Stomach smooth muscle (tissue), 2 donors: ENCODE data around the gene ABO.

Experiments used
- H3K27ac ChIP-seq: one replicate; pipeline ENCODE4 v1.7.0; 2013; ENCODE audit warnings: mild to moderate bottlenecking, low read length, inconsistent platforms
- H3K27me3 ChIP-seq, 2 donors: one replicate each; pipeline ENCODE4 v1.7.0; 2013; ENCODE audit warnings: low read length in 2 of 2; ENCODE audit not compliant: insufficient read depth in 2 of 2, control insufficient read depth in 1 of 2
- H3K36me3 ChIP-seq, 2 donors: one replicate each; pipeline ENCODE4 v1.7.0; 2013; ENCODE audit warnings: low read length in 2 of 2; ENCODE audit not compliant: control insufficient read depth in 2 of 2, insufficient read depth in 2 of 2
- H3K4me1 ChIP-seq: one replicate; pipeline ENCODE4 v1.7.0; 2013; ENCODE audit warnings: low read length; ENCODE audit not compliant: control insufficient read depth, insufficient read depth
- H3K4me3 ChIP-seq, 2 donors: one replicate each; pipeline ENCODE4 v1.7.0; 2013; ENCODE audit warnings: low read length in 2 of 2
- H3K9ac ChIP-seq, 2 donors: one replicate each; pipeline ENCODE4 v1.7.0; 2013; ENCODE audit warnings: low read length in 2 of 2, mild to moderate bottlenecking in 1 of 2
- H3K9me3 ChIP-seq, 2 donors: one replicate each; pipeline ENCODE4 v1.7.0; 2013; ENCODE audit warnings: low read length in 2 of 2; ENCODE audit not compliant: control insufficient read depth in 2 of 2
- donor health status: healthy.
- donor health status: Pancreatic carcinoma.

ABO gene

GRCh38 chr9:133261753-133262120, 13.3 kb downstream of the ABO start:
- Histone ChIP-seq H3K9me3 (no peaks in the 10 kb centered on the region), H3K4me3 (no peak overlapping the region), H3K4me1 (no peaks in the 10 kb centered on the region), H3K27ac (no peak overlapping the region), H3K27me3 (peaks cover 0 to 6% of the 10 kb centered on the region in 2 donors), H3K9ac (no peak overlapping the region), H3K36me3 (no peaks in the 10 kb centered on the region)

- no peaks in the 10 kb centered on the region for H3K36me3 ChIP-seq
- H3K9me3 ChIP-seq: no peaks in the 10 kb centered on the region
- peaks cover 0 to 6% of the 10 kb centered on the region in 2 donors for H3K27me3 ChIP-seq
- peaks cover 3% of the 10 kb centered on the region for H3K4me1 ChIP-seq
- H3K9ac ChIP-seq: no peak overlapping the region
- H3K4me3 ChIP-seq: no peak overlapping the region
- H3K27ac ChIP-seq: no peak overlapping the region
These were observed 13.8 kb downstream of the ABO start for GRCh38 chr9:133261103-133261752.

GRCh38 chr9:133260334-133261102, 14.5 kb downstream of the ABO start:
- H3K36me3 ChIP-seq: no peaks in the 10 kb centered on the region
- H3K9ac ChIP-seq: no peak overlapping the region
- peaks cover 0 to 6% of the 10 kb centered on the region in 2 donors for H3K27me3 ChIP-seq
- no peak overlapping the region for H3K27ac ChIP-seq
- no peak overlapping the region for H3K4me3 ChIP-seq
- H3K9me3 ChIP-seq: no peaks in the 10 kb centered on the region
- H3K4me1 ChIP-seq: peaks cover 3% of the 10 kb centered on the region

- Histone ChIP-seq H3K4me1 (peaks cover 3% of the 10 kb centered on the region), H3K27me3 (peaks cover 0 to 6% of the 10 kb centered on the region in 2 donors), H3K9ac (no peak overlapping the region), H3K36me3 (no peaks in the 10 kb centered on the region), H3K4me3 (no peak overlapping the region), H3K27ac (no peak overlapping the region), H3K9me3 (peaks cover 0 to 3% of the 10 kb centered on the region in 2 donors)
These were observed 16.7 kb downstream of the ABO start for GRCh38 chr9:133258061-133259015.

- H3K27me3 ChIP-seq: peaks cover 0 to 5% of the 10 kb centered on the region in 2 donors
- peaks cover 5% of the 10 kb centered on the region for H3K4me1 ChIP-seq
- H3K4me3 ChIP-seq: no peak overlapping the region
- H3K9ac ChIP-seq: no peak overlapping the region
- H3K9me3 ChIP-seq: peaks cover 0 to 3% of the 10 kb centered on the region in 2 donors
- H3K36me3 ChIP-seq: no peaks in the 10 kb centered on the region
- H3K27ac ChIP-seq: no peak overlapping the region
These were observed 17.5 kb downstream of the ABO start for GRCh38 chr9:133257465-133257956.

GRCh38 chr9:133256686-133257091, 18.3 kb downstream of the ABO start:
- Histone ChIP-seq H3K4me3 (no peak overlapping the region), H3K27ac (no peak overlapping the region), H3K9ac (no peak overlapping the region), H3K9me3 (peaks cover 0 to 3% of the 10 kb centered on the region in 2 donors), H3K36me3 (no peaks in the 10 kb centered on the region), H3K4me1 (peaks cover 5% of the 10 kb centered on the region), H3K27me3 (peaks cover 0 to 2% of the 10 kb centered on the region in 2 donors)

- Histone ChIP-seq H3K27me3 (peaks cover 0 to 2% of the 10 kb centered on the region in 2 donors), H3K27ac (no peak overlapping the region), H3K36me3 (no peaks in the 10 kb centered on the region), H3K9me3 (peaks cover 0 to 3% of the 10 kb centered on the region in 2 donors), H3K4me3 (no peak overlapping the region), H3K4me1 (peaks cover 5% of the 10 kb centered on the region), H3K9ac (no peak overlapping the region)
These were observed 18.9 kb downstream of the ABO start for GRCh38 chr9:133256136-133256461.

- Histone ChIP-seq H3K36me3 (no peaks in the 10 kb centered on the region), H3K4me1 (peaks cover 5% of the 10 kb centered on the region), H3K9ac (no peak overlapping the region), H3K9me3 (peaks cover 0 to 3% of the 10 kb centered on the region in 2 donors), H3K4me3 (no peak overlapping the region), H3K27ac (no peak overlapping the region), H3K27me3 (no peaks in the 10 kb centered on the region)
These were observed 19.4 kb downstream of the ABO start for GRCh38 chr9:133255371-133256135.

GRCh38 chr9:133254471-133254870, 20.5 kb downstream of the ABO start:
- H3K4me1 ChIP-seq: peaks cover 5% of the 10 kb centered on the region
- peaks cover 0 to 3% of the 10 kb centered on the region in 2 donors for H3K9me3 ChIP-seq
- H3K36me3 ChIP-seq: no peaks in the 10 kb centered on the region
- H3K27me3 ChIP-seq: no peaks in the 10 kb centered on the region
- H3K9ac ChIP-seq: no peak overlapping the region
- H3K27ac ChIP-seq: no peak overlapping the region
- H3K4me3 ChIP-seq: no peak overlapping the region

- Histone ChIP-seq H3K9ac (no peak overlapping the region), H3K27ac (no peak overlapping the region), H3K4me3 (no peak overlapping the region), H3K36me3 (no peaks in the 10 kb centered on the region), H3K9me3 (peaks cover 0 to 3% of the 10 kb centered on the region in 2 donors), H3K4me1 (peaks cover 5% of the 10 kb centered on the region), H3K27me3 (no peaks in the 10 kb centered on the region)
These were observed 21.7 kb downstream of the ABO start for GRCh38 chr9:133253268-133253667.
